ENCODE measurements around the gene KRT85.

KRT85 gene

DNA sequence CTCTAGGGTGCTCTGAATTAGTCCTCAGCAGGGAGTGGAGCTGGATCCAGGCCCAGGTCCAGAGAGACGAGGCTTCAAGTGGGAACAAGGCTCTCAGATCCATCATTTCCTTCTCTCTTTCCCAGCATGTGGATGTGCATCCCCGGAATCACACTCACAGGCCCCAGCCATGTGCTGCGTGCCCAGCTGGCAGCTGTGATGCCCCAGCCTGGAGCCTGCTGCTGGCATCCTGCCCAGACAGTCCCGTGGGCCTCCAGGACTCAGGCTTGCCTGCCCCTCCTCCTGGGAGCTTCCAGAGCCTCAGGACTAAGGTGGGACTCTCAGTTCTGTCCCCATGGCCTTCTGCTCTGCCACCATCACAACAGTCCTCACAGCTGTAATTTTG is 24.3 kb upstream of the KRT85 start:
- no peaks in the 10 kb centered on the region for H3K9me3 ChIP-seq (ENCODE audit: control insufficient read depth, insufficient read depth, low read length)
- H3K9ac ChIP-seq (ENCODE audit: low read depth, low read length), result no peak overlapping the region
- peaks cover 4% of the 10 kb centered on the region for H3K27me3 ChIP-seq (ENCODE audit: control insufficient read depth, insufficient read depth, low read length)
- no peak overlapping the region for H3K4me3 ChIP-seq (ENCODE audit: low read depth, low read length)
- no peaks in the 10 kb centered on the region for H3K36me3 ChIP-seq (ENCODE audit: control insufficient read depth, insufficient read depth, low read length)
- no peaks in the 10 kb centered on the region for H3K4me1 ChIP-seq (ENCODE audit: control insufficient read depth, insufficient read depth, low read length)

DNA sequence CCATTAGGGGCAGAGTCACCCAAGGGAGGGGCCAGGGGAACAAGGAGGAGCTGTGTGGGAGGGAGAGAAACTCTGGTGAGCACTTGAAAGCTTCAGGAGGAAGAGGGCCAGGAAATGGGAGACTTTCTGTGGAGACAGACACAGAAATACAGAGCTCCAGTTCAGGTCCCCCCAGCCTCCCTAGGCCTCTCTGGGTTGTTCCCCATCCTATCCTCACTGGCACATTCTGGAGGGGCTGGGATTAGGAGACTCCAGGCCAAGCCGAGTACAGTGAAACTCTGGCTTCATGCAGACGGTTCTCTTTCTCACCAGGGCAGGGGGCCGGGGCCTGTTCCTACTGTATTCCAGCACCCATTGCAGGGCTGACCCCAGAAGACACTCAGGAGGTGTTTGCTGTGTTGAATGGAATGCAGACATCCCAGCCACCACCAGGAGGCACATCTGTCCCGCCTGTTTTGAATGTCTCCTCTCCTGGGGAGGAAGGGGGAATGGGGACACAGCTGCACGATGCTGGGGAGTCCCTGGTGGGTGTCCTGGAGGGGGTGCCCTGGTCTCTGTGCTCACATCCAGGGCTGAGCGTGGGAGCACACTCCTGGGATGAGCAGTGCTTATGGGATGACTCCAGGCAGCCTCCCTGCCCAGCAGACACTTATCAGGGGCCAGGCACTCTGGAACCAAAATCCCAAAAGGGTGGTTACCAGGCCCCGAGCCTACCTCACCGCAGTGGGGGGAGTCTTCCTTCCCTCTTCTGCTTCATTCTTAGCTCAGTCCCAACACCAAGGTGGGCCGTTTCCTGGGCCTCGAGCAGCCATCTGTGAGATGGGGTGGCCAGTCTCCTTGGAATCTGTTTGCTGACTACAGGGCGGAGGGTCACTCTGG is 23.7 kb upstream of the KRT85 start:
- Histone ChIP-seq H3K27me3 (ENCODE audit: control insufficient read depth, insufficient read depth, low read length) (peaks cover 4% of the 10 kb centered on the region), H3K36me3 (ENCODE audit: control insufficient read depth, insufficient read depth, low read length) (no peaks in the 10 kb centered on the region), H3K4me3 (ENCODE audit: low read depth, low read length) (no peak overlapping the region), H3K9me3 (ENCODE audit: control insufficient read depth, insufficient read depth, low read length) (no peaks in the 10 kb centered on the region), H3K9ac (ENCODE audit: low read depth, low read length) (no peak overlapping the region), H3K4me1 (ENCODE audit: control insufficient read depth, insufficient read depth, low read length) (no peaks in the 10 kb centered on the region)

DNA sequence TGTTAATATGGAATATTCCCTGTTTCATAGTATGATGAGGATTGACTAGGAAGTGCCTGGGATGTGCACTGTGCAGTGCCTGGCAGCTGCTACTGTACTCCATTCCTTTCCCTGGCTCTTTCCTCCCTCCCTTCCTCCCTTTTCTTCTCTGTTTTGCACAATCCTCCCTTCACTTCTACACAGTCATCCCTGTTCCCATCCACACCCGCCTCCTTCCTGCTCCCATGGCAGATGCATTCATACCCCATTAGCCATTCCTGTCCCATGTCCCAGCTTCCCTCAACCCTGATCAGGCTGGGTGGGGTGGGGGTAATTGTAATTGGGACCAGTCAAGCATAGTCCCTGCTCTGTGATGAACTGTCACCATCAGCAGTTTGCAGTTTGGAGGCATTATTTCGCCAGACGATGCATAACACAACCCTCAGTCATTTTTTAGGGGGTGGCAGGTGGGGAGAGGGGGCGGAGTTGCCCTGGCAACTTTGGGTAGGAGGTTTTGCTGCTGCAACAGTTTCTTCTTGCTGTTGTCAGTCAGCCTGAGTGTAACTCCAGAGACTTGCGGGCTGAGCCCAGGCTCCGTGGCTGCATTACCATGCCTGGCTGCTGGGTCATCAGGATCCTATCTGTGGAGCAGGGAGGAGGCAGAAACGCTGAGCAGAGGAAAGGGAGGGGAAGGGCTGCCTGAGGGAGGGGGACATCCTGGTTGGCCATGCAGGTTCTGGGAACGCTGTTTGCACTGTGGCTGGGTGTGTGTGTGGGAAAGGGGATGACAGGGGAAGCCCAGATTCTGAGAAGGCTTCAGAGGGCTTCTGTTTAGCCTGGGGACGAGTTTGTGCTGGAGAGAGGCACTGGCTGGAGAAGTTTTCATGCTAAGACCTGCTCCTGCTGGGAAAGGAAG is 22.3 kb upstream of the KRT85 start:
- H3K36me3 ChIP-seq (ENCODE audit: control insufficient read depth, insufficient read depth, low read length), result no peaks in the 10 kb centered on the region
- no peaks in the 10 kb centered on the region for H3K27me3 ChIP-seq (ENCODE audit: control insufficient read depth, insufficient read depth, low read length)
- no peak overlapping the region for H3K9ac ChIP-seq (ENCODE audit: low read depth, low read length)
- H3K9me3 ChIP-seq (ENCODE audit: control insufficient read depth, insufficient read depth, low read length), result no peaks in the 10 kb centered on the region
- H3K4me1 ChIP-seq (ENCODE audit: control insufficient read depth, insufficient read depth, low read length), result no peaks in the 10 kb centered on the region
- no peak overlapping the region for H3K4me3 ChIP-seq (ENCODE audit: low read depth, low read length)

DNA sequence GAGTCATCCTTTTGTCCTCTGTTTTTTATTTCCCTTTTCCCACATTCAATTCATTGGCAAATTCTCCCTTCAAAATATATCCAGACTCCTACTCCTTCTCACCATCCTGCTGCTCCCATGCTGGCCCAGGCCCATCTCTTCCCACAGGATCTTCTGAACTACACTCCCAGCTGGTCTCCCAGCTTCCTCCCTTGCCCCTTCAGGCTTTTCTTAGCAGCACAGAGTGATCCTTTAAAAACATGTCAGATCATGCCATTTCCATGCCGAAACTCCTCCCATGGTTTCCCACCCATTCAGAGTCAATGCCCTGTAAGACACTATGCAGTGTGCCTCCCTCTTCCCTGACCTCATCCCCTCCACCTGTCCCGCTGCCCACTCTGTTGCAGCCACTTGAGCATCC is 20.6 kb upstream of the KRT85 start:
- no peak overlapping the region for H3K9ac ChIP-seq (ENCODE audit: low read depth, low read length)
- no peaks in the 10 kb centered on the region for H3K27me3 ChIP-seq (ENCODE audit: control insufficient read depth, insufficient read depth, low read length)
- no peak overlapping the region for H3K4me3 ChIP-seq (ENCODE audit: low read depth, low read length)
- no peaks in the 10 kb centered on the region for H3K9me3 ChIP-seq (ENCODE audit: control insufficient read depth, insufficient read depth, low read length)
- no peaks in the 10 kb centered on the region for H3K4me1 ChIP-seq (ENCODE audit: control insufficient read depth, insufficient read depth, low read length)
- H3K36me3 ChIP-seq (ENCODE audit: control insufficient read depth, insufficient read depth, low read length), result no peaks in the 10 kb centered on the region

DNA sequence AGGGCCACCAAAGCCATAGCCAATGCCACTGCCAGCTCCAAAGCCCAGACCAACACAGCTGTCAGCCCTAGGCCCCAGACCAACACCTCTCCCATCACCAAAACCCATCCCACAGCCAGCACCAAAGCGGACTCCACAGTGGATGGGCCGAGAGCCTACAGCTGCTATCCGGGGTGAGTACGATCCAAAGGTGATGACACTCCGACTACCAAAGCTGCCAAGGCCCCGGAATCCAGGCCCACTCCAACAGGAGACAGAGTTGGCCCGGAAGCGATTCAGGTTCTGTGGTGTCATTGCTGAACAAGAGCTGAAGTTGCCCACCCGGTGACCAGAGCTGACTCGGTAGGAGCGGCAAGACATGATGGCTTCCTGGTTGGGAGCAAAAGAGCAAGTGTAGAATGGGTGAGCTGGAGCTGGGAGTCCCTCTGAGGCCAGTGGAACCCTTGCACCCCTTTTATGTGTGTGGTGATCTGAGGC is 18.0 kb upstream of the KRT85 start, which contains the start of gene KRT84:
Gene KRT84 (minus strand): TSS at position 427 of the 477 bp plus-strand sequence. CDS start 67 bp downstream, at position 360.
- Histone ChIP-seq H3K36me3 (ENCODE audit: control insufficient read depth, insufficient read depth, low read length) (no peaks in the 10 kb centered on the region), H3K9me3 (ENCODE audit: control insufficient read depth, insufficient read depth, low read length) (no peaks in the 10 kb centered on the region), H3K9ac (ENCODE audit: low read depth, low read length) (no peak within 1 kb of the TSS), H3K4me1 (ENCODE audit: control insufficient read depth, insufficient read depth, low read length) (no peaks in the 10 kb centered on the region), H3K27me3 (ENCODE audit: control insufficient read depth, insufficient read depth, low read length) (no peaks in the 10 kb centered on the region), H3K4me3 (ENCODE audit: low read depth, low read length) (no peak within 1 kb of the TSS)

DNA sequence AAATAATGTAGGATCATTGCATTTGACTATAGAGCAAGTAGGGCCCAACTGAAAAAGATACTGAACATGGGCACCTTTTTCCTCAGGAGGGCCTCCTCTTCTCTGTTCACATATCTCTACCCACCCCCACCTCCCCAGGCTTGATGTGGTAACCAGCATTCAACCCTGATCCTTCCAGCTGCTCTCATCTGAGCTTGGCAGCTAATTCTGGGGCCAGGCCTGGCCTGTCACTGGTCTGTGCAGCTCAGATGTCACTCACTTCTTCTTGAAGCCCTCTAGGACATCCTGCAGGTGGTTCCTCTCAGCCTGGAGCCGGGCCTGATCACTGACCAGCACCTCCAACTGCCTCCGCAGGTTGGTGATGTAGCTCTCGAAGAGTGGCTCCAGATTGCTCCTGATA is 16.1 kb upstream of the KRT85 start:
- no peak overlapping the region for H3K9ac ChIP-seq (ENCODE audit: low read depth, low read length)
- no peak overlapping the region for H3K4me3 ChIP-seq (ENCODE audit: low read depth, low read length)
- no peaks in the 10 kb centered on the region for H3K4me1 ChIP-seq (ENCODE audit: control insufficient read depth, insufficient read depth, low read length)
- no peaks in the 10 kb centered on the region for H3K27me3 ChIP-seq (ENCODE audit: control insufficient read depth, insufficient read depth, low read length)
- no peaks in the 10 kb centered on the region for H3K36me3 ChIP-seq (ENCODE audit: control insufficient read depth, insufficient read depth, low read length)
- H3K9me3 ChIP-seq (ENCODE audit: control insufficient read depth, insufficient read depth, low read length), result no peaks in the 10 kb centered on the region

DNA sequence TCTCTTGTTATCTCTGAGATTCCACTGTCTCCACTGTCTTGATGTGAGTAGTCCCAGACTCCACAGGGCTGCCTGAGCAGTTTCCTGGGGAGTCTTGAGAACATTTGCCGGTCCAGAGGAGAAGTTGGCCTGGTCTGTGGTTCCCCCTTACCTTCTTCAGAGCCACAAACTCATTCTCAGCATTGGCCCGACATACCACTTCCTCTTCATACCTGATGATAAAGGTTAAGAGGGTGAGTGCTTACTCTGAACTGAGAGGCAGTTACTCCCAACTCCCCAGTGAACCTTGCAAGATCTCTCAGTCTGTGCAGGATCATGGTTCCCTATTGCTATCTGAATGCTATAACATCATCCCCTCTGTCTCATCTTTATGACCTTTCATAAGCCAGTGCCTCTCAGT is 15.6 kb upstream of the KRT85 start:
- H3K27me3 ChIP-seq (ENCODE audit: control insufficient read depth, insufficient read depth, low read length), result no peaks in the 10 kb centered on the region
- H3K9ac ChIP-seq (ENCODE audit: low read depth, low read length), result no peak overlapping the region
- H3K36me3 ChIP-seq (ENCODE audit: control insufficient read depth, insufficient read depth, low read length), result no peaks in the 10 kb centered on the region
- H3K4me3 ChIP-seq (ENCODE audit: low read depth, low read length), result no peak overlapping the region
- H3K9me3 ChIP-seq (ENCODE audit: control insufficient read depth, insufficient read depth, low read length), result no peaks in the 10 kb centered on the region
- no peaks in the 10 kb centered on the region for H3K4me1 ChIP-seq (ENCODE audit: control insufficient read depth, insufficient read depth, low read length)

DNA sequence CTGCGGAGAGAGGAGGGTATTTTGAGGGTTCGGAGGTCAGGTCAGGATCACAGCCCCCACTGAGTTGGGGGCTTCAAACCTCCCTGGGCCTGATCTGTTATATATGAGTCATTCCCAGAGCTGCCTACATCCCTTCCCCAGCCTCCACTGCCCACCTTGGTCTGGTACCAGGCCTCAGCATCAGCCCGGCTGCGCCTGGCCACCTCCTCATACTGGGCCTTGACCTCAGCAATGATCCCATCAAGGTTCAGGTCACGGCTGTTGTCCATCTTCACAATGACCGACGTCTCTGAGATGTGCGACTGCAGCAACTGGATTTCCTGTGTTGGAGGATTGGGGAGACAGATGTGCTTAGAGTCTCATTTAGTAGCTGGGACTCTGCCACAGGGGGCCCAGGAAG is 13.9 kb upstream of the KRT85 start:
- Histone ChIP-seq H3K4me3 (ENCODE audit: low read depth, low read length) (no peak overlapping the region), H3K27me3 (ENCODE audit: control insufficient read depth, insufficient read depth, low read length) (no peaks in the 10 kb centered on the region), H3K36me3 (ENCODE audit: control insufficient read depth, insufficient read depth, low read length) (no peaks in the 10 kb centered on the region), H3K4me1 (ENCODE audit: control insufficient read depth, insufficient read depth, low read length) (no peaks in the 10 kb centered on the region), H3K9ac (ENCODE audit: low read depth, low read length) (no peak overlapping the region), H3K9me3 (ENCODE audit: control insufficient read depth, insufficient read depth, low read length) (no peaks in the 10 kb centered on the region)

DNA sequence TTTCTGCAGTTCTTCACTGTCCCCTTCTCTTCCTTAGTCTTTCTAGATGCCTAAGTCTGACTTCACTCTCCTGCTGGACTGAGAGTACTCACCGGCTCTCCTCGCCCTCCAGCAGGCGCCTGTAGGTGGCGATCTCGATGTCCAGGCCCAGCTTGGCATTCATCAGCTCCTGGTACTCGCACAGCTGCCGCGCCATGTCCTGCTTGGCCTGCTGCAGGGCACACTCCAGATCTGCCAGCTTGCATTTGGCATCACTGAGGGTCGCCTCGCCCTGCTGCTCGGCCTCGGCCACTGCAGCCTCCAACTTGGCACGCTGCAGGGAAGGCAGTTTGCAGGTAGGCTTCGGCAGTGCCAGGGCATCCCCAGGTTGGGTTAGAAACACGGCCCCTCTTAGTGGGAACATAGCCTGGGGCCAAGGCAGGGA is 13.0 kb upstream of the KRT85 start:
- no peaks in the 10 kb centered on the region for H3K27me3 ChIP-seq (ENCODE audit: control insufficient read depth, insufficient read depth, low read length)
- no peaks in the 10 kb centered on the region for H3K9me3 ChIP-seq (ENCODE audit: control insufficient read depth, insufficient read depth, low read length)
- no peak overlapping the region for H3K9ac ChIP-seq (ENCODE audit: low read depth, low read length)
- H3K36me3 ChIP-seq (ENCODE audit: control insufficient read depth, insufficient read depth, low read length), result no peaks in the 10 kb centered on the region
- H3K4me3 ChIP-seq (ENCODE audit: low read depth, low read length), result no peak overlapping the region
- H3K4me1 ChIP-seq (ENCODE audit: control insufficient read depth, insufficient read depth, low read length), result no peaks in the 10 kb centered on the region

DNA sequence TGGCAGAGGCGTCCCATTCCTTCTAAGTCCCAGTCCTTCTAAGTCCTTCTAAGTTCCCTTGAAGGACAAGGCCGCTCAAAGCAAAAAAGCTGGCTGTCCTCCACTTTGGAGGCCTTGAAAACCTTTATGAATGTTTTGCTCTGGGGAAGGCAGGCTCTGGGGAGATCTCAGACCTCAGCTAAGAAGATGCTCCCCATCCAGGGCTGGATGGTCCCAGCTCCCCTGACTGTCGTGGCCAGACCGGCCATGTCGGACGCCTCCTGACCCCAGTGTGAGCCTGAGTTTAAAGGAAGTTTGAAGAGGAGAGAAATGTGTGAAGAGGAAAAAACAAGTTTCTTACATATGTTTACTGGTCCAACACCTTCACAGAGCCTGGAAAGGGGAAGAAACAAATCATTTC is 12.3 kb upstream of the KRT85 start:
- no peaks in the 10 kb centered on the region for H3K27me3 ChIP-seq (ENCODE audit: control insufficient read depth, insufficient read depth, low read length)
- H3K36me3 ChIP-seq (ENCODE audit: control insufficient read depth, insufficient read depth, low read length), result no peaks in the 10 kb centered on the region

DNA sequence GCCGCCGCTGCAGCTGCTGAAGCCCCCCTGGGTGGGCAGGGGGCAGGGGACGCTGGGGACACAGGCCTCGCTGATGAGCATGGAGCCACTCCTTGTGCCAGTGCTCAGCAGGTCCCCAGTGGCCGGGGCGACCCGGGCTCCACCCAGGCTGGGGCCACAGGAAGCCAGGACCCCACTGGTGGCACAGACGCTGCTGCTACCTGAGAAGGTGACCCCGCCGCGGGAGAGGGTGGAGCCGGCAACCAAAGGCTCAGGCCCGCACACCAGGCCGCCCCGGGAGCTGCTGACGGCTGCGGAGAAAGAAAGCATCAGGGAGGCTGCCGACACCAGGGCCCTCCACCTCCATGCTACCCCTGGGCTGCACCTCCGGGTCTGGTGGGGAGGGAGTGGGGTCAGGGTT is 10.8 kb upstream of the KRT85 start:
- Histone ChIP-seq H3K9me3 (ENCODE audit: control insufficient read depth, insufficient read depth, low read length) (no peaks in the 10 kb centered on the region), H3K4me3 (ENCODE audit: low read depth, low read length) (no peak overlapping the region), H3K4me1 (ENCODE audit: control insufficient read depth, insufficient read depth, low read length) (no peaks in the 10 kb centered on the region), H3K27me3 (ENCODE audit: control insufficient read depth, insufficient read depth, low read length) (no peaks in the 10 kb centered on the region), H3K9ac (ENCODE audit: low read depth, low read length) (no peak overlapping the region), H3K36me3 (ENCODE audit: control insufficient read depth, insufficient read depth, low read length) (no peaks in the 10 kb centered on the region)

More for the DNA sequence above, 12.3 kb upstream of the KRT85 start:
- Histone ChIP-seq H3K9me3 (ENCODE audit: control insufficient read depth, insufficient read depth, low read length) (no peaks in the 10 kb centered on the region), H3K4me1 (ENCODE audit: control insufficient read depth, insufficient read depth, low read length) (no peaks in the 10 kb centered on the region), H3K9ac (ENCODE audit: low read depth, low read length) (no peak overlapping the region), H3K4me3 (ENCODE audit: low read depth, low read length) (no peak overlapping the region)
